PFSK-1 (cell line): Measurements from ENCODE around the gene FARS2.

Experiments used
- SIN3A ChIP-seq: IDR thresholded peaks from 2 replicates; pipeline ENCODE4 v1.6.1; 2012; ENCODE audit warnings: mild to moderate bottlenecking, low read length, moderate library complexity, borderline replicate concordance; ENCODE audit not compliant: insufficient read depth
- TF ChIP-seq, protein P1 (sequence below), 2 experiments: IDR thresholded peaks; 2 replicates each; pipeline versions ENCODE4 v1.6.1 to v1.8.0; 2011 to 2012; ENCODE audit warnings: low read depth in 2 of 2, low read length in 2 of 2, control low read depth in 1 of 2, inconsistent platforms in 1 of 2, mild to moderate bottlenecking in 1 of 2, moderate library complexity in 1 of 2; ENCODE audit not compliant: insufficient read depth in 1 of 2

DNA sequence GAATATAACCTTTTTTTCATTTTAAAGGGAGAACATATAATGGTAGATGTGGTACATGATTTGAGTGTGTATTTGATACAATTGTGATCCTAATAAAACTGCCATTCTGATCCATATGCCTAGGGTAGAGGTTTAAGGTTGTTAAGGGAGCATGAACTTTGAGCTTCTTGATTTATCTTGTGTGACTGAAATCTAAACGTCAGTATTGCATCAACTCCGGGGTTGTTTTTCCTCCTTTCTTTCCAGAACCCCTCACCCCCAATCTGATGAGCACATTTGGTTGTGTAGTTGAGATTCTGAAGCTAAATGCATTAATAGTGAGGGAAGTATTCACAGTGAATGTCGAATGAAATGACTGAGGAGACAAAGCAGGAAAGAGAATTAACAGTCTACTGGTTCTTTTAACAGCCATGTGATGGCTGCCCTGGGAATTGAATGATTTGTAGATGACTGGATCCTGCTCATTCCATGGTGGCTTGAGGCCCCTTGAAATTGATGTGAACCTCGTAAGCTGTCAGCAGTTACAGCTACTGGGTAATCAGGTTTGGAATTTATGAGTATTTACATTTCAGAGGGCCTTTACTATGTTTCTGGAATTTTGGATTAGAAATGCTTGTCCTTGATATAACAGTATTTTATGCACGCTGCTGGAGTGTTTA lies 44.8 kb downstream of the FARS2 start:
- TF ChIP-seq SIN3A, result no peak
- TF ChIP-seq, protein P1, sequence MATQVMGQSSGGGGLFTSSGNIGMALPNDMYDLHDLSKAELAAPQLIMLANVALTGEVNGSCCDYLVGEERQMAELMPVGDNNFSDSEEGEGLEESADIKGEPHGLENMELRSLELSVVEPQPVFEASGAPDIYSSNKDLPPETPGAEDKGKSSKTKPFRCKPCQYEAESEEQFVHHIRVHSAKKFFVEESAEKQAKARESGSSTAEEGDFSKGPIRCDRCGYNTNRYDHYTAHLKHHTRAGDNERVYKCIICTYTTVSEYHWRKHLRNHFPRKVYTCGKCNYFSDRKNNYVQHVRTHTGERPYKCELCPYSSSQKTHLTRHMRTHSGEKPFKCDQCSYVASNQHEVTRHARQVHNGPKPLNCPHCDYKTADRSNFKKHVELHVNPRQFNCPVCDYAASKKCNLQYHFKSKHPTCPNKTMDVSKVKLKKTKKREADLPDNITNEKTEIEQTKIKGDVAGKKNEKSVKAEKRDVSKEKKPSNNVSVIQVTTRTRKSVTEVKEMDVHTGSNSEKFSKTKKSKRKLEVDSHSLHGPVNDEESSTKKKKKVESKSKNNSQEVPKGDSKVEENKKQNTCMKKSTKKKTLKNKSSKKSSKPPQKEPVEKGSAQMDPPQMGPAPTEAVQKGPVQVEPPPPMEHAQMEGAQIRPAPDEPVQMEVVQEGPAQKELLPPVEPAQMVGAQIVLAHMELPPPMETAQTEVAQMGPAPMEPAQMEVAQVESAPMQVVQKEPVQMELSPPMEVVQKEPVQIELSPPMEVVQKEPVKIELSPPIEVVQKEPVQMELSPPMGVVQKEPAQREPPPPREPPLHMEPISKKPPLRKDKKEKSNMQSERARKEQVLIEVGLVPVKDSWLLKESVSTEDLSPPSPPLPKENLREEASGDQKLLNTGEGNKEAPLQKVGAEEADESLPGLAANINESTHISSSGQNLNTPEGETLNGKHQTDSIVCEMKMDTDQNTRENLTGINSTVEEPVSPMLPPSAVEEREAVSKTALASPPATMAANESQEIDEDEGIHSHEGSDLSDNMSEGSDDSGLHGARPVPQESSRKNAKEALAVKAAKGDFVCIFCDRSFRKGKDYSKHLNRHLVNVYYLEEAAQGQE (IDR thresholded peaks at IDR 0.05; ENCODE audit: insufficient read depth in 1 of 2, low read depth in 2 of 2, low read length in 2 of 2), result no peak
